SK-N-SH treated with all-trans-retinoic acid at 6 μM for 48 hours (cell line): Measurements from ENCODE around the gene ACSL5.

Experiments
- ATAC-seq: fragments of 200-7000 bp; cut with Tn5 transposase; 3 replicates; pipeline ENCODE4 v1.9.1; 2020; ENCODE audit warnings: mild to moderate bottlenecking, moderate library complexity
- ARNTL ChIP-seq: fragments of 450-650 bp; formaldehyde crosslinking; IDR thresholded peaks from 2 replicates; pipeline ENCODE4 v1.5.0; 2020; ENCODE audit warnings: low read depth, mild to moderate bottlenecking, moderate library complexity, borderline replicate concordance
- BACH2 ChIP-seq: fragments of 250-450 bp; sonication (Bioruptor Pico); IDR thresholded peaks from 2 replicates; pipeline ENCODE4 v1.9.0; 2021; ENCODE audit warnings: mild to moderate bottlenecking, borderline replicate concordance
- CSDC2 ChIP-seq: fragments of 250-450 bp; sonication (Bioruptor Pico); IDR thresholded peaks from 2 replicates; pipeline ENCODE4 v1.5.0; 2020; ENCODE audit warnings: mild to moderate bottlenecking, moderate library complexity
- ESRRG ChIP-seq: fragments of 250-450 bp; sonication (Bioruptor Pico); IDR thresholded peaks from 2 replicates; pipeline ENCODE4 v1.6.1; 2021; ENCODE audit warnings: mild to moderate bottlenecking
- GLIS3 ChIP-seq: fragments of 250-450 bp; sonication (Bioruptor Pico); IDR thresholded peaks from 2 replicates; pipeline ENCODE4 v1.5.0; 2020; ENCODE audit warnings: mild to moderate bottlenecking, moderate library complexity
- ISL1 ChIP-seq: fragments of 250-450 bp; sonication (Bioruptor Pico); IDR thresholded peaks from 2 replicates; pipeline ENCODE4 v2.1.2; 2022; ENCODE audit warnings: mild to moderate bottlenecking, moderate library complexity
- RARB ChIP-seq: fragments of 250-450 bp; sonication (Bioruptor Pico); IDR thresholded peaks from 2 replicates; pipeline ENCODE4 v1.8.0; 2021; ENCODE audit warnings: mild to moderate bottlenecking, moderate library complexity
- SNAI2 ChIP-seq: fragments of 250-450 bp; sonication (Bioruptor Pico); IDR thresholded peaks from 2 replicates; pipeline ENCODE4 v1.5.0; 2020; ENCODE audit warnings: mild to moderate bottlenecking, moderate library complexity
- TCF4 ChIP-seq: fragments of 250-450 bp; sonication (Bioruptor Pico); IDR thresholded peaks from 2 replicates; pipeline ENCODE4 v1.8.0; 2021; ENCODE audit warnings: mild to moderate bottlenecking, moderate library complexity, borderline replicate concordance
- TOX ChIP-seq: fragments of 250-450 bp; sonication (Bioruptor Pico); IDR thresholded peaks from 2 replicates; pipeline ENCODE4 v1.8.0; 2021; ENCODE audit warnings: mild to moderate bottlenecking, moderate library complexity, borderline replicate concordance
- ZC3H10 ChIP-seq: fragments of 250-450 bp; sonication (Bioruptor Pico); IDR thresholded peaks from 2 replicates; pipeline ENCODE4 v1.5.1; 2021; ENCODE audit warnings: mild to moderate bottlenecking, moderate library complexity
- ZFP3 ChIP-seq: fragments of 250-450 bp; sonication (Bioruptor Pico); IDR thresholded peaks from 2 replicates; pipeline ENCODE4 v1.5.0; 2020; ENCODE audit warnings: mild to moderate bottlenecking, moderate library complexity
- ZFP30 ChIP-seq: fragments of 450-650 bp; formaldehyde crosslinking; IDR thresholded peaks from 2 replicates; pipeline ENCODE4 v1.5.0; 2022; ENCODE audit warnings: mild to moderate bottlenecking, moderate library complexity
- ZNF565 ChIP-seq: fragments of 450-650 bp; formaldehyde crosslinking; conservative IDR thresholded peaks from 2 replicates; pipeline ENCODE4 v1.5.0; 2020; ENCODE audit warnings: low read depth, mild to moderate bottlenecking, moderate library complexity
- ZNF70 ChIP-seq: fragments of 450-650 bp; formaldehyde crosslinking; IDR thresholded peaks from 2 replicates; pipeline ENCODE4 v1.5.0; 2020; ENCODE audit warnings: mild to moderate bottlenecking, moderate library complexity
- ZNF8 ChIP-seq: fragments of 450-650 bp; formaldehyde crosslinking; IDR thresholded peaks from 2 replicates; pipeline ENCODE4 v1.5.0; 2020; ENCODE audit warnings: mild to moderate bottlenecking, moderate library complexity
- TF ChIP-seq, protein P1 (sequence below): fragments of 250-450 bp; sonication (Bioruptor Pico); IDR thresholded peaks from 2 replicates; pipeline ENCODE4 v1.5.1; 2020; ENCODE audit warnings: low read depth, mild to moderate bottlenecking, moderate library complexity
- TF ChIP-seq, protein P2 (sequence below): fragments of 250-450 bp; sonication (Bioruptor Pico); IDR thresholded peaks from 2 replicates; pipeline ENCODE4 v1.8.0; 2020; ENCODE audit warnings: mild to moderate bottlenecking, moderate library complexity, borderline replicate concordance
- TF ChIP-seq, protein P3 (sequence below): fragments of 250-450 bp; sonication (Bioruptor Pico); IDR thresholded peaks from 2 replicates; pipeline ENCODE4 v1.5.1; 2021; ENCODE audit warnings: mild to moderate bottlenecking, moderate library complexity
- TF ChIP-seq, protein P4 (sequence below): fragments of 250-450 bp; sonication (Bioruptor Pico); IDR thresholded peaks from 2 replicates; pipeline ENCODE4 v1.8.0; 2021; ENCODE audit warnings: low read depth, mild to moderate bottlenecking, moderate library complexity, borderline replicate concordance
- TF ChIP-seq, protein P5 (sequence below): fragments of 250-450 bp; sonication (Bioruptor Pico); IDR thresholded peaks from 2 replicates; pipeline ENCODE4 v1.5.0; 2020; ENCODE audit warnings: mild to moderate bottlenecking, moderate library complexity

ACSL5 gene

DNA sequence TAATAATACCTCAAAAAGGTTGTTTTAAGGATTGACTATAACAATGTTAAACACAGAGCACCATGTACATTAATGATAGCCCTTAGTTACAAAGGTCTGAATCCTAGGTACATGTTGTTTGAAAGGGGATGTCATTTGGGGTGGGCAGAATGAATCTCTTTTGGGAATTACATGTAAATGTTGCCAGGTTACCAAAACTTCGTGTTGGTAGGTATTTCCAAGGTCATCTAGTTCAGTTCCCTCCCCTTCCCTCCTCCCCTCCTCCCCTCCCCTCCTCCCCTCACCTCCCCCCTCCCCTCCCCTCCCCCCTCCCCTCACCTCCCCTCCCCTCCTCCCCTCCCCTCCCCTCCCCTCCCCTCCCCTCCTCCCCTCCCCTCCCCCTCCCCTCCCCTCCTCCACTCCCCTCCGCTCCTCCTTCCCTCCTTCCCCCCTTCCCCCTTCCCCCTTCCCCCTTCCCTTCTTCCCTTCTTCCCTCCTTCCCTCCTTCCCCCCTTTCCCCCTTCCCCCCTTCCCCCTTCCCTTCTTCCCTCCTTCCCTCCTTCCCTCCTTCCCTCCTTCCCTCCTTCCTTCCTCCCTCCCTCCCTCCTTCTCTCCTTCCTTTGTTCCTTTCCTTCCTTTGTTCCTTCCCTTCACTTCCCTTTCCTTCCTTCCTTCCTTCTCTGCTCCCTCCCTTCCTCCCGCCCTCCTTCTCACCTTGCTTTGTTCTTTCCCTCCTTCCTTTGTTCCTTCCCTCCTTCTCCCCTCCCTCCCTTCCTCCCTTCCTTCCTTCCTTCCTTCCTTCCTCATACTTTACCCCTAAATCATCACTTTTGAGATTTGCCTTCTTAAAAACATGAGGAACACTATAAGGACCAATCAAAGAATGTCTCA is 81.2 kb downstream of the ACSL5 start:
- no peak for TF ChIP-seq BACH2 (CRISPR knock-in tag)
- no peak for TF ChIP-seq ZFP3 (CRISPR knock-in tag)
- TF ChIP-seq TCF4 (CRISPR knock-in tag) = no peak
- TF ChIP-seq, protein P1, sequence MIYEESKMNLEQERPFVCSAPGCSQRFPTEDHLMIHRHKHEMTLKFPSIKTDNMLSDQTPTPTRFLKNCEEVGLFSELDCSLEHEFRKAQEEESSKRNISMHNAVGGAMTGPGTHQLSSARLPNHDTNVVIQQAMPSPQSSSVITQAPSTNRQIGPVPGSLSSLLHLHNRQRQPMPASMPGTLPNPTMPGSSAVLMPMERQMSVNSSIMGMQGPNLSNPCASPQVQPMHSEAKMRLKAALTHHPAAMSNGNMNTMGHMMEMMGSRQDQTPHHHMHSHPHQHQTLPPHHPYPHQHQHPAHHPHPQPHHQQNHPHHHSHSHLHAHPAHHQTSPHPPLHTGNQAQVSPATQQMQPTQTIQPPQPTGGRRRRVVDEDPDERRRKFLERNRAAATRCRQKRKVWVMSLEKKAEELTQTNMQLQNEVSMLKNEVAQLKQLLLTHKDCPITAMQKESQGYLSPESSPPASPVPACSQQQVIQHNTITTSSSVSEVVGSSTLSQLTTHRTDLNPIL (CRISPR knock-in tag) = no peak
- TF ChIP-seq, protein P2, sequence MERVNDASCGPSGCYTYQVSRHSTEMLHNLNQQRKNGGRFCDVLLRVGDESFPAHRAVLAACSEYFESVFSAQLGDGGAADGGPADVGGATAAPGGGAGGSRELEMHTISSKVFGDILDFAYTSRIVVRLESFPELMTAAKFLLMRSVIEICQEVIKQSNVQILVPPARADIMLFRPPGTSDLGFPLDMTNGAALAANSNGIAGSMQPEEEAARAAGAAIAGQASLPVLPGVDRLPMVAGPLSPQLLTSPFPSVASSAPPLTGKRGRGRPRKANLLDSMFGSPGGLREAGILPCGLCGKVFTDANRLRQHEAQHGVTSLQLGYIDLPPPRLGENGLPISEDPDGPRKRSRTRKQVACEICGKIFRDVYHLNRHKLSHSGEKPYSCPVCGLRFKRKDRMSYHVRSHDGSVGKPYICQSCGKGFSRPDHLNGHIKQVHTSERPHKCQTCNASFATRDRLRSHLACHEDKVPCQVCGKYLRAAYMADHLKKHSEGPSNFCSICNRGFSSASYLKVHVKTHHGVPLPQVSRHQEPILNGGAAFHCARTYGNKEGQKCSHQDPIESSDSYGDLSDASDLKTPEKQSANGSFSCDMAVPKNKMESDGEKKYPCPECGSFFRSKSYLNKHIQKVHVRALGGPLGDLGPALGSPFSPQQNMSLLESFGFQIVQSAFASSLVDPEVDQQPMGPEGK = no peak
- no peak for TF ChIP-seq ARNTL
- TF ChIP-seq ZFP30 (CRISPR knock-in tag) = no peak
- TF ChIP-seq ZC3H10 = no peak
- no peak for TF ChIP-seq TOX (CRISPR knock-in tag)
- TF ChIP-seq, protein P3, sequence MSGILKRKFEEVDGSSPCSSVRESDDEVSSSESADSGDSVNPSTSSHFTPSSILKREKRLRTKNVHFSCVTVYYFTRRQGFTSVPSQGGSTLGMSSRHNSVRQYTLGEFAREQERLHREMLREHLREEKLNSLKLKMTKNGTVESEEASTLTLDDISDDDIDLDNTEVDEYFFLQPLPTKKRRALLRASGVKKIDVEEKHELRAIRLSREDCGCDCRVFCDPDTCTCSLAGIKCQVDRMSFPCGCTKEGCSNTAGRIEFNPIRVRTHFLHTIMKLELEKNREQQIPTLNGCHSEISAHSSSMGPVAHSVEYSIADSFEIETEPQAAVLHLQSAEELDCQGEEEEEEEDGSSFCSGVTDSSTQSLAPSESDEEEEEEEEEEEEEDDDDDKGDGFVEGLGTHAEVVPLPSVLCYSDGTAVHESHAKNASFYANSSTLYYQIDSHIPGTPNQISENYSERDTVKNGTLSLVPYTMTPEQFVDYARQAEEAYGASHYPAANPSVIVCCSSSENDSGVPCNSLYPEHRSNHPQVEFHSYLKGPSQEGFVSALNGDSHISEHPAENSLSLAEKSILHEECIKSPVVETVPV (CRISPR knock-in tag) = no peak
- TF ChIP-seq, protein P4, sequence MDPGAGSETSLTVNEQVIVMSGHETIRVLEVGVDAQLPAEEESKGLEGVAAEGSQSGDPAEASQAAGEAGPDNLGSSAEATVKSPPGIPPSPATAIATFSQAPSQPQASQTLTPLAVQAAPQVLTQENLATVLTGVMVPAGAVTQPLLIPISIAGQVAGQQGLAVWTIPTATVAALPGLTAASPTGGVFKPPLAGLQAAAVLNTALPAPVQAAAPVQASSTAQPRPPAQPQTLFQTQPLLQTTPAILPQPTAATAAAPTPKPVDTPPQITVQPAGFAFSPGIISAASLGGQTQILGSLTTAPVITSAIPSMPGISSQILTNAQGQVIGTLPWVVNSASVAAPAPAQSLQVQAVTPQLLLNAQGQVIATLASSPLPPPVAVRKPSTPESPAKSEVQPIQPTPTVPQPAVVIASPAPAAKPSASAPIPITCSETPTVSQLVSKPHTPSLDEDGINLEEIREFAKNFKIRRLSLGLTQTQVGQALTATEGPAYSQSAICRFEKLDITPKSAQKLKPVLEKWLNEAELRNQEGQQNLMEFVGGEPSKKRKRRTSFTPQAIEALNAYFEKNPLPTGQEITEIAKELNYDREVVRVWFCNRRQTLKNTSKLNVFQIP (CRISPR knock-in tag) = no peak
- no peak for TF ChIP-seq ZNF565 (CRISPR knock-in tag)
- no peak for TF ChIP-seq ZNF8 (CRISPR knock-in tag)
- TF ChIP-seq SNAI2 (CRISPR knock-in tag) = no peak
- TF ChIP-seq, protein P5, sequence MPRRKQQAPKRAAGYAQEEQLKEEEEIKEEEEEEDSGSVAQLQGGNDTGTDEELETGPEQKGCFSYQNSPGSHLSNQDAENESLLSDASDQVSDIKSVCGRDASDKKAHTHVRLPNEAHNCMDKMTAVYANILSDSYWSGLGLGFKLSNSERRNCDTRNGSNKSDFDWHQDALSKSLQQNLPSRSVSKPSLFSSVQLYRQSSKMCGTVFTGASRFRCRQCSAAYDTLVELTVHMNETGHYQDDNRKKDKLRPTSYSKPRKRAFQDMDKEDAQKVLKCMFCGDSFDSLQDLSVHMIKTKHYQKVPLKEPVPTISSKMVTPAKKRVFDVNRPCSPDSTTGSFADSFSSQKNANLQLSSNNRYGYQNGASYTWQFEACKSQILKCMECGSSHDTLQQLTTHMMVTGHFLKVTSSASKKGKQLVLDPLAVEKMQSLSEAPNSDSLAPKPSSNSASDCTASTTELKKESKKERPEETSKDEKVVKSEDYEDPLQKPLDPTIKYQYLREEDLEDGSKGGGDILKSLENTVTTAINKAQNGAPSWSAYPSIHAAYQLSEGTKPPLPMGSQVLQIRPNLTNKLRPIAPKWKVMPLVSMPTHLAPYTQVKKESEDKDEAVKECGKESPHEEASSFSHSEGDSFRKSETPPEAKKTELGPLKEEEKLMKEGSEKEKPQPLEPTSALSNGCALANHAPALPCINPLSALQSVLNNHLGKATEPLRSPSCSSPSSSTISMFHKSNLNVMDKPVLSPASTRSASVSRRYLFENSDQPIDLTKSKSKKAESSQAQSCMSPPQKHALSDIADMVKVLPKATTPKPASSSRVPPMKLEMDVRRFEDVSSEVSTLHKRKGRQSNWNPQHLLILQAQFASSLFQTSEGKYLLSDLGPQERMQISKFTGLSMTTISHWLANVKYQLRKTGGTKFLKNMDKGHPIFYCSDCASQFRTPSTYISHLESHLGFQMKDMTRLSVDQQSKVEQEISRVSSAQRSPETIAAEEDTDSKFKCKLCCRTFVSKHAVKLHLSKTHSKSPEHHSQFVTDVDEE (CRISPR knock-in tag) = no peak
- TF ChIP-seq ESRRG (CRISPR knock-in tag) = no peak
- TF ChIP-seq GLIS3 = no peak
- no peak for TF ChIP-seq ZNF70 (CRISPR knock-in tag)
- ATAC-seq = no peak

DNA sequence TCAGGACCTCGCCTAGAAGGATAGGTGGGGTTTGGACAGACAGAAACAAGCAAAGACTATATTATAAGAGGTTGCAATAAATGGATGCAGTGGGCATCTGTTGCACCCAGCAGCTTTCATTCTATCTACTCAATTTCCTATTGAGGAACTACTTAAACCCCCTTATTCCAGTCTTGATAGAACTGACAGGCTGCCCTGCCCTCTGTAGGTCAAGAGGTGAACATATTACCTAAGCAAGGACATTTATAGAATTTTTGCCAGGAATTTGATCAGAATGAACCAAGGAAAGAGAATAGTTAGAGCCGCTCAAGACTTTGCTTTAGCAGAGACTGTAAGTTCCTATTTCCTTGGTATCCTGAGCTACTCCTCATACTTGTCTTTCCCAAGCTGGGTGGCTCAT is 82.6 kb downstream of the ACSL5 start:
- no peak for ATAC-seq
- TF ChIP-seq CSDC2 (no peak), ISL1 (CRISPR knock-in tag) (no peak), RARB (no peak), ZNF70 (CRISPR knock-in tag) (no peak), ARNTL (no peak)
- TF ChIP-seq, protein P5 (CRISPR knock-in tag) = no peak
- TF ChIP-seq, protein P2 = no peak
- TF ChIP-seq, protein P1 (CRISPR knock-in tag) = no peak
- TF ChIP-seq, protein P4 (CRISPR knock-in tag) = no peak
